ENCODE results near the gene EXOC2.
"Not testable (repeated sequence)": the region's sequence is repeated elsewhere in the genome, so short reads cannot be mapped to it uniquely, and the experiment has no call there.

The EXOC2 gene

DNA sequence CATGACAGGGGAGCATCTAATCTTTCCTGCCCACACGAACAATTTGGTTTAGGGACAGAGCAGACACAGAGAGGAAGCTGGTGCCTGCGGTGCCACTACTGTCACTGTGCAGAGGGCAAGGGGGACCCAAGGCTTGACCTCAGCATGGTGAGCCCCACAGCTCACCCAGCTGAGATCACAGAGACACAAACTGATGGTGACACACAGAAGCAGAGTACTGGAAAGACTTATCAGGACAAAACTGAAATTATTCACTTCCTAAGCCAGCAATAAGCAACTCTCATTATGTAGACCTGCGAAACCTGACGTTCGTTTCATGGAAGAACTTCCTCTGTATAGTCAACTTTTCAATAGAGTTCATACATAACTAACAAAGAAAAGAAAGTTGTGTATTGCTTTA, 122.1 kb downstream of the EXOC2 start:
- Histone ChIP-seq H2AFZ (no peak overlapping the region), H3K9me3 (ENCODE audit: control insufficient read depth, low read length) (no peaks in the 10 kb centered on the region), H3K4me1 (no peaks in the 10 kb centered on the region), H3K9ac (no peak overlapping the region), H3K36me3 (ENCODE audit: control insufficient read depth, insufficient read depth, low read length) (no peaks in the 10 kb centered on the region), H3K4me2 (ENCODE audit: low read length) (no peak overlapping the region), H3K4me3 (ENCODE audit: low read depth, low read length) (no peak overlapping the region), H3K27ac (no peak overlapping the region), H3K79me2 (no peaks in the 10 kb centered on the region), H3K27me3 (ENCODE audit: control insufficient read depth, insufficient read depth, low read length) (no peaks in the 10 kb centered on the region)
- TF ChIP-seq, protein P1, sequence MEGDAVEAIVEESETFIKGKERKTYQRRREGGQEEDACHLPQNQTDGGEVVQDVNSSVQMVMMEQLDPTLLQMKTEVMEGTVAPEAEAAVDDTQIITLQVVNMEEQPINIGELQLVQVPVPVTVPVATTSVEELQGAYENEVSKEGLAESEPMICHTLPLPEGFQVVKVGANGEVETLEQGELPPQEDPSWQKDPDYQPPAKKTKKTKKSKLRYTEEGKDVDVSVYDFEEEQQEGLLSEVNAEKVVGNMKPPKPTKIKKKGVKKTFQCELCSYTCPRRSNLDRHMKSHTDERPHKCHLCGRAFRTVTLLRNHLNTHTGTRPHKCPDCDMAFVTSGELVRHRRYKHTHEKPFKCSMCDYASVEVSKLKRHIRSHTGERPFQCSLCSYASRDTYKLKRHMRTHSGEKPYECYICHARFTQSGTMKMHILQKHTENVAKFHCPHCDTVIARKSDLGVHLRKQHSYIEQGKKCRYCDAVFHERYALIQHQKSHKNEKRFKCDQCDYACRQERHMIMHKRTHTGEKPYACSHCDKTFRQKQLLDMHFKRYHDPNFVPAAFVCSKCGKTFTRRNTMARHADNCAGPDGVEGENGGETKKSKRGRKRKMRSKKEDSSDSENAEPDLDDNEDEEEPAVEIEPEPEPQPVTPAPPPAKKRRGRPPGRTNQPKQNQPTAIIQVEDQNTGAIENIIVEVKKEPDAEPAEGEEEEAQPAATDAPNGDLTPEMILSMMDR (IDR thresholded peaks at IDR 0.05), result no peak

DNA sequence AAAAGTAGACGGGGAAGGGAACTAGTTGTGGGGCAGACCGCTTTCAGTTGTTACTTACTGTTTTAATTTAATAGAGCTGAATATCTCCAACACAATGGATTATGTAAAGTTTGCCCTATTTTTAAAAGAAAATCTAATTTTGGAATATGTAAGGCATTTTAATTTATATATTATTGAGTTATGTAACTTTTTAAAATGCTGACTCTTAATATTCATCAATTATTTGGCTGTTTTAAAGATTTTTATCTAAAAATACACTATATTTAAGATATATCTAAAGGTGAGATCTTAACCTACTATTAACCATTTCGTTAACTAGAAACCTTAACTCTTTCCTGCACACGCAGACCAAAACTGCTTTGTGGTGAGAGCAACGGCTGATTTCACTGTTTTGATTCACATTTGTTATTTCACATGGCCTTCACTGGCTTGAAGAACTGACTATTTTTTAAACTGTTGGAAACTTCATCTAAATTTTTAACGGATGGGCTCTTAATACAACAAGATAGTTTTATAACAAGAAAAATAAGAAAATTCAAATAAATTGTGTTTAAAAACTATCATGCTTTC, 123.9 kb downstream of the EXOC2 start:
- no peak overlapping the region for H3K9ac ChIP-seq
- no peak overlapping the region for H3K4me3 ChIP-seq (ENCODE audit: low read depth, low read length)
- no peaks in the 10 kb centered on the region for H3K9me3 ChIP-seq (ENCODE audit: control insufficient read depth, low read length)
- no peak overlapping the region for H2AFZ ChIP-seq
- TF ChIP-seq, protein P1 (IDR thresholded peaks at IDR 0.05), result no peak
- no peaks in the 10 kb centered on the region for H3K79me2 ChIP-seq
- no peak overlapping the region for H3K4me2 ChIP-seq (ENCODE audit: low read length)
- no peaks in the 10 kb centered on the region for H3K4me1 ChIP-seq
- H3K36me3 ChIP-seq (ENCODE audit: control insufficient read depth, insufficient read depth, low read length), result no peaks in the 10 kb centered on the region
- H3K27me3 ChIP-seq (ENCODE audit: control insufficient read depth, insufficient read depth, low read length), result no peaks in the 10 kb centered on the region
- no peak overlapping the region for H3K27ac ChIP-seq

DNA sequence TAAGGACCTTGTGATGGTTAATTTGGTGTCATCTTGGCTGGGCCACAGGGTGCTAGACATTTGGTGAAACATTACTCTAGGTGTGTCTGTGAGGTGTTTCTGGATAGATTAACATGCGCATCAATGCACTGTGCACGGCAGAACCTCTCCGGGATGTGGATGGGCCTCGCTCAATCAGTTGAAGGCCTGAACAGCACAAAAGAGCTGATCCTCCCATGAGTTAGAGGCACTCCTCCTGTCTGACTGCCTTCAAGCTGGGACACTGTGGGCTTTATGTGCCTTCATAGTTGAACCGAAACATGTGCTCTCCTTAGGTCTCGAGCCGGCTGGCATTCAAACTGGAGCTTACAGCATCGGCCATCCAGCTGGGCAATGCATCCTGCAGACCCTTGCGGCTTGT, 124.9 kb downstream of the EXOC2 start:
- H3K4me1 ChIP-seq, result no peaks in the 10 kb centered on the region
- no peak overlapping the region for H3K4me3 ChIP-seq (ENCODE audit: low read depth, low read length)
- H3K79me2 ChIP-seq, result no peaks in the 10 kb centered on the region
- H3K9ac ChIP-seq, result no peak overlapping the region
- no peaks in the 10 kb centered on the region for H3K9me3 ChIP-seq (ENCODE audit: control insufficient read depth, low read length)
- no peaks in the 10 kb centered on the region for H3K27me3 ChIP-seq (ENCODE audit: control insufficient read depth, insufficient read depth, low read length)
- TF ChIP-seq, protein P1 (IDR thresholded peaks at IDR 0.05), result no peak
- H3K27ac ChIP-seq, result no peak overlapping the region
- H3K36me3 ChIP-seq (ENCODE audit: control insufficient read depth, insufficient read depth, low read length), result no peaks in the 10 kb centered on the region
- H2AFZ ChIP-seq, result no peak overlapping the region
- no peak overlapping the region for H3K4me2 ChIP-seq (ENCODE audit: low read length)

DNA sequence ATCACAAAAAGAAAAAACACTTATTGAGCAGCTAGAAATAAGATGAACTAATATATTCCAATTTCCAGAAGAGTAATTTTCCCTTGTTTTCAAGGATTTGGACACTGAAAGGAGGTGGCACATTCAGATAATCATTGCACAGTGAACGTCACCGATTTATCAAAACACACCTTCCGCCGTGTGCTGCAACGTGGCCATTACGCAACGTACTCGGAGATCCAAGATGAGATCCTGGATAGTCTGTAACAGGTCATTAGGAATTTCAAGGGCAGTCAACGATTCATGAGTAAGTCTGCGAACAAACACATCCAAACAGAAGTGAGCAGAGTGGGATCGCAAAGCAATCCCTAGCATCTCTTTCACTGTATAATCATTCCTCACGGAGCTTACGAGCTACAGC, 129.1 kb downstream of the EXOC2 start:
- Histone ChIP-seq H3K4me3 (ENCODE audit: low read depth, low read length) (no peak overlapping the region), H3K27ac (no peak overlapping the region), H3K9ac (no peak overlapping the region), H3K4me2 (ENCODE audit: low read length) (no peak overlapping the region), H3K9me3 (ENCODE audit: control insufficient read depth, low read length) (no peaks in the 10 kb centered on the region), H2AFZ (no peak overlapping the region), H3K4me1 (no peaks in the 10 kb centered on the region), H3K27me3 (ENCODE audit: control insufficient read depth, insufficient read depth, low read length) (no peaks in the 10 kb centered on the region), H3K79me2 (no peaks in the 10 kb centered on the region), H3K36me3 (ENCODE audit: control insufficient read depth, insufficient read depth, low read length) (no peaks in the 10 kb centered on the region)
- TF ChIP-seq, protein P1 (IDR thresholded peaks at IDR 0.05), result no peak

DNA sequence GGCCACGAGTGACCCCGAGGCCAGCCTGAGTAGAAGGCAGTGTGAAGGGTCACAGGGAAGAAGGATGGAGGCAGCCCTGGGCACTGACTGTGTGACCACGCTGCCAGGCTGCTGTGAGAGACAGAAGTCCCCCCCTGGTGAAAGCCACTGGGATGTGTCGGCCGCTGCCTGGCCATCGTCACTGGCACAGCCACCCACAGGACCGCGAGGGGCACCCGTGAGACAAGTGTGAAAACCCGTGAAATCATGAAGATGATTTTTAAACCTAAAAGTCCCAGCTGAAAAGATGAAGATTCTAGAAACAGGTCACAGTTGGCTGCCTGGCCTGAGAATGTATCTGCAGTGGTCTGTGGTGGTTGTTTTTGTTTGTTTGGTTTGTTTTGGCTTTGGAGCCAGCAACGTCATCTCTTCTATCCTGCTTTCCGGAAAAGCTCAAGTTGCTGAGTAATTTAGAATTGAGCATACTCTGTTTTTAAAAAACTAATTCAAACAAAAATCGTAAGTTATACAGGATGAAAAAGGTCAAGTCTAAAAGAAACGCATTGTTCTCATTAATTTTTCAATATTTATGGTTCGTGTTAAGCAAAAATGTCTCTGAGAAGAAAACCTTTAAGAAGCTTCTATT, 130.8 kb downstream of the EXOC2 start:
- H3K4me1 ChIP-seq, result no peaks in the 10 kb centered on the region
- H3K4me3 ChIP-seq (ENCODE audit: low read depth, low read length), result no peak overlapping the region
- no peak overlapping the region for H3K4me2 ChIP-seq (ENCODE audit: low read length)
- H3K79me2 ChIP-seq, result no peaks in the 10 kb centered on the region
- TF ChIP-seq, protein P1 (IDR thresholded peaks at IDR 0.05), result no peak
- no peak overlapping the region for H3K9ac ChIP-seq
- no peaks in the 10 kb centered on the region for H3K36me3 ChIP-seq (ENCODE audit: control insufficient read depth, insufficient read depth, low read length)
- H3K27ac ChIP-seq, result no peak overlapping the region
- H3K9me3 ChIP-seq (ENCODE audit: control insufficient read depth, low read length), result no peaks in the 10 kb centered on the region
- no peak overlapping the region for H2AFZ ChIP-seq
- no peaks in the 10 kb centered on the region for H3K27me3 ChIP-seq (ENCODE audit: control insufficient read depth, insufficient read depth, low read length)

DNA sequence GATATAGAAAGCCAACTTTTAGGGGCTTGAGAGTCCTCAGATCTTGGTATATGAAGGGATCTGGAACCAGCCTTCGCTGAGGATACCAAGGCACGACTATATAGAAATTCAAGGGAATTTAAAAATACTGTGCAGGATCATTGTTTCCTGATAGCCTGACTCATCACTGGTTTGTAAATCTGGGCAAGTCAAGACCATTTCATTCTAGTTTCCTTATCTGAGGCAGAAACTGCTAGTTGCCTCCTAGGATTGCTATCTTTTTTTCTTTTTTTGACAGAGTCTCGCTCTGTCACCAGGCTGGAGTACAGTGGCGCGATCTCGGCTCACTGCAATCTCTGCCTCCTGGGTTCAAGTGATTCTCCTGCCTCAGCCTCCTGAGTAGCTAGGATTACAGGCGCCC, 131.6 kb downstream of the EXOC2 start:
- H3K36me3 ChIP-seq (ENCODE audit: control insufficient read depth, insufficient read depth, low read length); H3K9me3 ChIP-seq (ENCODE audit: control insufficient read depth, low read length); H3K4me2 ChIP-seq (ENCODE audit: low read length); H3K79me2 ChIP-seq; H3K9ac ChIP-seq; H3K27me3 ChIP-seq (ENCODE audit: control insufficient read depth, insufficient read depth, low read length); H3K4me3 ChIP-seq (ENCODE audit: low read depth, low read length); H2AFZ ChIP-seq; H3K27ac ChIP-seq; H3K4me1 ChIP-seq: not testable (repeated sequence)

Measured in parathyroid adenoma (tissue), 2 donors.